Type B pancreatic cell (in vitro differentiated cells): ENCODE results near the gene DGCR2. TPM values are rescaled to one million over a fixed set of nuclear protein-coding genes. Genes with fewer than 3 reads are reported as not detected.
"Not testable (repeated sequence)": the region's sequence is repeated elsewhere in the genome, so short reads cannot be mapped to it uniquely, and the experiment has no call there.

Source experiments
- DNase-seq: peaks from one replicate; pipeline ENCODE4 v3.0.0; 2021; ENCODE audit warnings: mixed read lengths; ENCODE audit not compliant: unreplicated experiment; ENCODE audit errors: extremely low spot score
- H3K27ac Mint-ChIP-seq: 2 replicates; pipeline ENCODE4 v1.8.0; 2021; ENCODE audit warnings: mild to moderate bottlenecking, mixed read lengths
- H3K27me3 Mint-ChIP-seq: 2 replicates; pipeline ENCODE4 v1.8.0; 2021; ENCODE audit warnings: mixed read lengths
- H3K36me3 Mint-ChIP-seq: 2 replicates; pipeline ENCODE4 v1.8.0; 2021; ENCODE audit warnings: mixed read lengths
- H3K4me1 Mint-ChIP-seq: one replicate; pipeline ENCODE4 v1.8.0; 2021; ENCODE audit warnings: mixed read lengths; ENCODE audit not compliant: unreplicated experiment
- H3K4me3 Mint-ChIP-seq: 2 replicates; pipeline ENCODE4 v1.8.0; 2021; ENCODE audit warnings: mild to moderate bottlenecking, mixed read lengths
- H3K9me3 Mint-ChIP-seq: 2 replicates; pipeline ENCODE4 v1.8.0; 2021; ENCODE audit warnings: mixed read lengths
- CTCF ChIP-seq: fragments of 200-600 bp; sonication (generic); conservative IDR thresholded peaks from 2 replicates; pipeline ENCODE4 v1.5.0; 2021; ENCODE audit warnings: antibody characterized with exemption, mild to moderate bottlenecking
- total RNA-seq: library from RNA; stranded (reverse); gene quantifications from 2 replicates; pipeline ENCODE4 v1.2.1, GENCODE V29; 2021; ENCODE audit warnings: low replicate concordance

Gene DGCR2
- total RNA-seq, 1 donor from 2014 or later, result 83.1 TPM

GRCh38 chr22:19018256-19018655 lies 104.0 kb downstream of the DGCR2 start:
- H3K9me3 Mint-ChIP-seq, result no peaks in the 10 kb centered on the region
- H3K27me3 Mint-ChIP-seq, result peaks cover 16% of the 10 kb centered on the region
- H3K4me3 Mint-ChIP-seq, result no peak overlapping the region
- no peaks in the 10 kb centered on the region for H3K36me3 Mint-ChIP-seq
- H3K27ac Mint-ChIP-seq, result no peak overlapping the region
- no peak for DNase-seq
- no peaks in the 10 kb centered on the region for H3K4me1 Mint-ChIP-seq
- TF ChIP-seq CTCF, result no peak

- Mint-ChIP-seq H3K27me3 (peaks cover 10% of the 10 kb centered on the region), H3K4me1 (no peaks in the 10 kb centered on the region), H3K36me3 (no peaks in the 10 kb centered on the region), H3K27ac (no peak overlapping the region), H3K4me3 (no peak overlapping the region), H3K9me3 (no peaks in the 10 kb centered on the region)
- TF ChIP-seq CTCF, result no peak
- DNase-seq, result no peak
Observed at GRCh38 chr22:19016081-19016766, 106.0 kb downstream of the DGCR2 start.

GRCh38 chr22:19014886-19015285 lies 107.3 kb downstream of the DGCR2 start:
- H3K27ac Mint-ChIP-seq, result no peak overlapping the region
- H3K4me1 Mint-ChIP-seq, result no peaks in the 10 kb centered on the region
- no peaks in the 10 kb centered on the region for H3K36me3 Mint-ChIP-seq
- no peaks in the 10 kb centered on the region for H3K9me3 Mint-ChIP-seq
- no peak for TF ChIP-seq CTCF
- no peak overlapping the region for H3K4me3 Mint-ChIP-seq
- no peak for DNase-seq
- peaks cover 3% of the 10 kb centered on the region for H3K27me3 Mint-ChIP-seq

- not testable (repeated sequence) for H3K9me3 Mint-ChIP-seq, H3K36me3 Mint-ChIP-seq, H3K4me3 Mint-ChIP-seq, DNase-seq, H3K27me3 Mint-ChIP-seq, H3K4me1 Mint-ChIP-seq, H3K27ac Mint-ChIP-seq
Observed at GRCh38 chr22:19013881-19014598, 108.2 kb downstream of the DGCR2 start.

- not testable (repeated sequence) for H3K4me1 Mint-ChIP-seq, H3K9me3 Mint-ChIP-seq, DNase-seq, H3K36me3 Mint-ChIP-seq, H3K27ac Mint-ChIP-seq, H3K4me3 Mint-ChIP-seq, H3K27me3 Mint-ChIP-seq
Observed at GRCh38 chr22:19013411-19013810, 108.8 kb downstream of the DGCR2 start.

GRCh38 chr22:19012308-19012986 lies 109.8 kb downstream of the DGCR2 start:
- no peak for TF ChIP-seq CTCF
- no peaks in the 10 kb centered on the region for H3K9me3 Mint-ChIP-seq
- peaks cover 4% of the 10 kb centered on the region for H3K27me3 Mint-ChIP-seq
- no peaks in the 10 kb centered on the region for H3K36me3 Mint-ChIP-seq
- no peaks in the 10 kb centered on the region for H3K4me1 Mint-ChIP-seq
- DNase-seq, result no peak
- H3K27ac Mint-ChIP-seq, result no peak overlapping the region
- no peak overlapping the region for H3K4me3 Mint-ChIP-seq

- H3K27ac Mint-ChIP-seq, H3K36me3 Mint-ChIP-seq, H3K27me3 Mint-ChIP-seq, H3K9me3 Mint-ChIP-seq, DNase-seq, H3K4me3 Mint-ChIP-seq, H3K4me1 Mint-ChIP-seq: not testable (repeated sequence)
Observed at GRCh38 chr22:19011611-19012010, 110.6 kb downstream of the DGCR2 start.
